Vagina (tissue), 2 donors: Measurements from ENCODE around the gene PAPPA2. TPM values are rescaled to one million over a fixed set of nuclear protein-coding genes. Genes with fewer than 3 reads are reported as not detected.

Source experiments
- DNase-seq, 2 donors: peaks; one replicate each; pipeline ENCODE4 v3.0.0-alpha.2; 2017; ENCODE audit errors: extremely low spot score in 2 of 2
- H3K27ac ChIP-seq: fragments of 200-600 bp; sonication (generic); one replicate; pipeline ENCODE4 v1.5.1; 2019
- H3K27me3 ChIP-seq: fragments of 200-600 bp; sonication (generic); one replicate; pipeline ENCODE4 v1.5.1; 2019
- H3K36me3 ChIP-seq, 2 donors: fragments of 200-600 bp; sonication (generic); one replicate each; pipeline ENCODE4 v1.5.1; 2017 to 2019
- H3K4me1 ChIP-seq: fragments of 200-600 bp; sonication (generic); one replicate; pipeline ENCODE4 v1.5.1; 2019
- H3K4me3 ChIP-seq, 2 donors: fragments of 200-600 bp; sonication (generic); 1 replicate in 1 of 2; 2 replicates in 1 of 2; pipeline ENCODE4 v1.5.1; 2016 to 2019
- H3K9me3 ChIP-seq: fragments of 200-600 bp; sonication (generic); one replicate; pipeline ENCODE4 v1.5.1; 2019
- POLR2A ChIP-seq, 2 donors: fragments of 450-650 bp; IDR thresholded peaks; one replicate each; pipeline ENCODE4 v1.6.1; 2017; ENCODE audit warnings: antibody characterized with exemption in 2 of 2, mild to moderate bottlenecking in 2 of 2, moderate library complexity in 2 of 2
- POLR2AphosphoS5 ChIP-seq, 2 donors: sonication (generic); formaldehyde crosslinking; IDR thresholded peaks; one replicate each; pipeline ENCODE4 v1.9.0; 2017; ENCODE audit warnings: antibody characterized with exemption in 2 of 2, mild to moderate bottlenecking in 2 of 2, low read depth in 1 of 2; ENCODE audit not compliant: insufficient read depth in 1 of 2
- intact Hi-C: fragments of 100-400 bp; cut with DNase I; formaldehyde crosslinking; loops from one replicate; pipeline ENCODE4 v1.15.1; 2023
- total RNA-seq: library from RNA; depleted of rRNA; stranded (reverse); fragments of >200 nt; gene quantifications from one replicate; pipeline ENCODE4 v1.2.3, GENCODE V29; 2016
- TF ChIP-seq, protein P1 (sequence below), 3 experiments: fragments of 450-650 bp in 2 of 3; fragments of 200-600 bp in 1 of 3; sonication (generic) in 1 of 3; IDR thresholded peaks; one replicate each; pipeline ENCODE4 v1.5.1; 2017 to 2019; ENCODE audit warnings: antibody characterized with exemption in 3 of 3, mild to moderate bottlenecking in 2 of 3, moderate library complexity in 2 of 3

PAPPA2 gene
- total RNA-seq, 1 donor from 2014 or later: 0.25 TPM

DNA sequence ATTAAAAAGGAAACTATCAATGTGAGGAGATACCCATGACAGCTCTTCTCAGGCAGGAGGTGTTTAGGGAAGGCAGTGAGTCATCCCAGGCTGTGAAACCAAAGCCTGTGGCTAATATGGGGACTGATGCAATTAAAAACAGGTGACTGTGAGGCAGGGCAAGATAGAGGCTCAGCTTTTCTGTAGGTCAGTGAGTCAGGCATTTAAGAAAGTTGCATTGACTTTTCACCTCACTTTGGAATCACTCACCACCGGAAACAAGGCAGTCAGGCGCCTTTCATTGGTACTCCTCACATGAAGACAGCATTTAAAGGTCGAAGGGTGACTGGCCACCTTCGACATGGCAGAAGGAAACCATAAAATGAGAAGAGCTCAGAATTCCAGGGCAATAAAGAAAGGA is 54.5 kb downstream of the PAPPA2 start:
- no peak for TF ChIP-seq POLR2A (IDR thresholded peaks at IDR 0.05)
- TF ChIP-seq POLR2AphosphoS5 (IDR thresholded peaks at IDR 0.05; ENCODE audit: insufficient read depth in 1 of 2, low read depth in 1 of 2): no peak
- TF ChIP-seq, protein P1, sequence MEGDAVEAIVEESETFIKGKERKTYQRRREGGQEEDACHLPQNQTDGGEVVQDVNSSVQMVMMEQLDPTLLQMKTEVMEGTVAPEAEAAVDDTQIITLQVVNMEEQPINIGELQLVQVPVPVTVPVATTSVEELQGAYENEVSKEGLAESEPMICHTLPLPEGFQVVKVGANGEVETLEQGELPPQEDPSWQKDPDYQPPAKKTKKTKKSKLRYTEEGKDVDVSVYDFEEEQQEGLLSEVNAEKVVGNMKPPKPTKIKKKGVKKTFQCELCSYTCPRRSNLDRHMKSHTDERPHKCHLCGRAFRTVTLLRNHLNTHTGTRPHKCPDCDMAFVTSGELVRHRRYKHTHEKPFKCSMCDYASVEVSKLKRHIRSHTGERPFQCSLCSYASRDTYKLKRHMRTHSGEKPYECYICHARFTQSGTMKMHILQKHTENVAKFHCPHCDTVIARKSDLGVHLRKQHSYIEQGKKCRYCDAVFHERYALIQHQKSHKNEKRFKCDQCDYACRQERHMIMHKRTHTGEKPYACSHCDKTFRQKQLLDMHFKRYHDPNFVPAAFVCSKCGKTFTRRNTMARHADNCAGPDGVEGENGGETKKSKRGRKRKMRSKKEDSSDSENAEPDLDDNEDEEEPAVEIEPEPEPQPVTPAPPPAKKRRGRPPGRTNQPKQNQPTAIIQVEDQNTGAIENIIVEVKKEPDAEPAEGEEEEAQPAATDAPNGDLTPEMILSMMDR (IDR thresholded peaks at IDR 0.05): no peak
- Histone ChIP-seq H3K9me3 (no peaks in the 10 kb centered on the region), H3K4me3 (no peak overlapping the region), H3K27ac (no peak overlapping the region), H3K27me3 (no peaks in the 10 kb centered on the region), H3K4me1 (no peaks in the 10 kb centered on the region), H3K36me3 (no peaks in the 10 kb centered on the region)
- intact Hi-C loops: no loop called here
- no peak for DNase-seq

DNA sequence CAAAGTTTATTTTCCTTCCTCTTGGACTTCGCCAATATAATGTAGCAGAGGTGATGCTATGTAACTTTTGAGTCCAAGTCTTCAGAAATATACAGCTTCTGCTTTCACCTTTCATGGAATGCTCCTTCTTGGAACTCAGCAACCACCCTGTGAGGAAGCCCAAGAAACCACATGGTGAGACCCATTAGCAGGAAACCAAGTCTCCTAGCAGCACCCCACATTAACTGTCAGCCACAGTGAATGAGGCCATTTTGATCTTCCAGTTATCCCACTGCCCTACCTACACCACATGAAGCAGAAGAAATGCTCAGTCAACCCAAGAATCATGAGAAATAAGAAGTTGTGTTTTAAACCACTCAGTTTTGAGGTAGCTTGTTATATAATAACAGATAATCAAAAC is 58.2 kb downstream of the PAPPA2 start:
- no peak overlapping the region for H3K4me3 ChIP-seq
- intact Hi-C loops: no loop called here
- H3K27ac ChIP-seq: no peak overlapping the region
- TF ChIP-seq, protein P1 (IDR thresholded peaks at IDR 0.05): no peak
- no peak for TF ChIP-seq POLR2AphosphoS5 (IDR thresholded peaks at IDR 0.05; ENCODE audit: insufficient read depth in 1 of 2, low read depth in 1 of 2)
- no peak for TF ChIP-seq POLR2A (IDR thresholded peaks at IDR 0.05)
- H3K9me3 ChIP-seq: no peaks in the 10 kb centered on the region
- no peaks in the 10 kb centered on the region for H3K27me3 ChIP-seq
- no peaks in the 10 kb centered on the region for H3K4me1 ChIP-seq
- no peaks in the 10 kb centered on the region for H3K36me3 ChIP-seq
- DNase-seq: no peak

DNA sequence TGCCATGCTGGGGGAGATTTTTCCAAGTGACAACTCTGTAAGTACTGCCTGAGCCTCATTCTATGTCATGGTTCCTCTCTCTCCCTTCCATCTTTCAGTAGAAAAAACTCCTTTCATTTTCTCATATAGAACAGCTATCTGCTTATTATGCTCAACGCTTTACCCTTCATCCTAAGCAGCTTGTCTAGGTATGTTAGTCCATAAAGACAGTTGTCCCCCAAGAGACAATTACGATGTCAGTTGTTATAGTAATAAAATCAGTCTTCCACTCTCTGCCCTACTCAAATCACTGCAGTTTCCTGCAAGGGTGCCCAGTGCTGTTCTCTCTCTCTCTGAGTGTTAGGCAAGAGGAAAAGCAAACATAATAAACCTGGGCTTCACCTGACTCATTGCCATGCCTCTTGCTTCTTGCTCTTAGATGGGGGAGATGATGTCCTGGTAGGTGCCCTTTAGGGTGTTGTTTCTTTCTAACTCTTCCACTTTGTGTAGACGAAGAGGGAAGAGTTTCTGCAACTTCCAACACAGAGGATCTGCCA is 59.4 kb downstream of the PAPPA2 start:
- Histone ChIP-seq H3K36me3 (no peaks in the 10 kb centered on the region), H3K27me3 (no peaks in the 10 kb centered on the region), H3K4me1 (no peaks in the 10 kb centered on the region), H3K9me3 (no peaks in the 10 kb centered on the region), H3K4me3 (no peak overlapping the region), H3K27ac (no peak overlapping the region)
- intact Hi-C loops: no loop called here
- no peak for DNase-seq
- TF ChIP-seq POLR2A (IDR thresholded peaks at IDR 0.05) (no peak), POLR2AphosphoS5 (IDR thresholded peaks at IDR 0.05; ENCODE audit: insufficient read depth in 1 of 2, low read depth in 1 of 2) (no peak)
- TF ChIP-seq, protein P1 (IDR thresholded peaks at IDR 0.05): no peak

DNA sequence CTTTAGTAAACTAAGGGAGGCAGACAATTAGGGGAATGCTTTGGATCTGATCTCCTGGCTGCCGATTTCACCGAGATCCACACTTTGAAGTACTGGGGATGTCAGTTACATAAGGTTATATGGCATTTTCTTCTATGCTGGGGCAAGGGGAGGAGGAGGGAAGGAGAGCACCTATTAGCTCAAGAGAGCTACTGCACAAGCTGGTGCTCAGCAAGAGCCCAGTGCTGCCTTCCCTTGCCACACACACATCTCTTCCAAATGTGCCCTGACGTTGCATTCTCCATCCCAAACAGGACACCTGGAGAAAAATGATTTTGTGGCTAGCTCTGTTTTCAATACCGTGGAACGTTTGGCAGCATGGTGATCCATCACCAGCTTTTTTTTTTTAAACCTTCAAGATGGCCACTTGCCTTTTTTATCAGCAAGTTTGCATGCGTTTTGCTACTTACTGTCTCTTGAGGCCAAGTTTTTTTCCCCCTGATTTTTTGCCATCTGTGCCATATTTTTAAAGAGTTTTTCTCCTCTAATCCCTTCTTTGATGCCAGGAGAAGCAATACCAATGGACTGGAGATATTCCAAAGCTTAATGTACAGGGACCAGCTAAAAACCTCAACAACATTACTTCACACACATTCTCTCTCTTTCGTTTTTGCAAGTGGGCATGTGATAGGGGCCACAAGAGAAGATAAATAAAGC is 66.6 kb downstream of the PAPPA2 start:
- no peak overlapping the region for H3K4me3 ChIP-seq
- H3K27ac ChIP-seq: no peak overlapping the region
- peak in 1 of 2 donors; percentile 37 for DNase-seq
- no peaks in the 10 kb centered on the region for H3K36me3 ChIP-seq
- no peaks in the 10 kb centered on the region for H3K9me3 ChIP-seq
- no peaks in the 10 kb centered on the region for H3K27me3 ChIP-seq
- H3K4me1 ChIP-seq: no peaks in the 10 kb centered on the region
- intact Hi-C loops: no loop called here
- TF ChIP-seq, protein P1 (IDR thresholded peaks at IDR 0.05): no peak
- TF ChIP-seq POLR2AphosphoS5 (IDR thresholded peaks at IDR 0.05; ENCODE audit: insufficient read depth in 1 of 2, low read depth in 1 of 2): no peak
- no peak for TF ChIP-seq POLR2A (IDR thresholded peaks at IDR 0.05)

DNA sequence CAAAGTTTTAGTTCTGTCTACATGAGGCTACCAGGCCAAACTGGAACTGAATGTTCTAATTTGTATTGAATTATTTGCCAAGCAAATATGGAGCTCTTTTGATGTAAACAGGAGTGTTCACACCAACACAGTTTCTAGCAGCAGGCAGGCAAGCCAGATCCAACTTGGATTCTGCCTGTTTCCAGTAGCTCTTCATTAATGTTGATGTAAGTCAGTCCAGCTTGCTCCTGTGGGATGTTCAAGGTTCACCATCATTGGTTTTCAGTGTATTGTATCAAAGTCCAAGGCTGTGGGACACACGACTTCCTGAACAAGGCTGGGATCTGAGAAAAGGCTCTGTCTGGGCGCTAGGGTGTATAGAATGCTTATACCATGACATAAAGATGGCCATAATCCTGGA is 68.1 kb downstream of the PAPPA2 start:
- intact Hi-C loops: no loop called here
- H3K27me3 ChIP-seq: no peaks in the 10 kb centered on the region
- H3K9me3 ChIP-seq: no peaks in the 10 kb centered on the region

More for the DNA sequence above, 68.1 kb downstream of the PAPPA2 start:
- TF ChIP-seq, protein P1 (IDR thresholded peaks at IDR 0.05): no peak
- TF ChIP-seq POLR2AphosphoS5 (IDR thresholded peaks at IDR 0.05; ENCODE audit: insufficient read depth in 1 of 2, low read depth in 1 of 2) (no peak), POLR2A (IDR thresholded peaks at IDR 0.05) (no peak)
- peak in 1 of 2 donors; percentile 20 for DNase-seq
- no peaks in the 10 kb centered on the region for H3K36me3 ChIP-seq
- no peak overlapping the region for H3K4me3 ChIP-seq
- H3K4me1 ChIP-seq: no peaks in the 10 kb centered on the region
- no peak overlapping the region for H3K27ac ChIP-seq
